ENCODE results near the gene GNPDA1. TPM values are rescaled to one million over a fixed set of nuclear protein-coding genes. Genes with fewer than 3 reads are reported as not detected.
"Not testable (repeated sequence)": the region's sequence is repeated elsewhere in the genome, so short reads cannot be mapped to it uniquely, and the experiment has no call there.

GNPDA1 gene
- total RNA-seq, 2 experiments from 2014 or later: 34.9 to 41.0 TPM

GRCh38 chr5:142038735-142039134 is 25.9 kb upstream of the GNPDA1 start:
- H3K27ac Mint-ChIP-seq: no peak overlapping the region
- H3K4me3 Mint-ChIP-seq: no peak overlapping the region
- CTCF ChIA-PET: no interaction called here
- H3K9me3 Mint-ChIP-seq (ENCODE audit: insufficient read depth): no peaks in the 10 kb centered on the region
- H3K4me1 Mint-ChIP-seq (ENCODE audit: low read depth): peaks cover 16% of the 10 kb centered on the region
- DNase-seq (no peak), ATAC-seq (no peak)
- POLR2A ChIA-PET: no interaction called here
- H3K27me3 Mint-ChIP-seq (ENCODE audit: low read depth): no peaks in the 10 kb centered on the region
- peaks cover 7% of the 10 kb centered on the region for H3K36me3 Mint-ChIP-seq (ENCODE audit: low read depth)

GRCh38 chr5:142037599-142037998 is 24.8 kb upstream of the GNPDA1 start:
- H3K27me3 Mint-ChIP-seq (ENCODE audit: low read depth); ATAC-seq; H3K9me3 Mint-ChIP-seq (ENCODE audit: insufficient read depth); H3K27ac Mint-ChIP-seq; DNase-seq; POLR2A ChIA-PET; CTCF ChIA-PET; H3K4me3 Mint-ChIP-seq; H3K36me3 Mint-ChIP-seq (ENCODE audit: low read depth): not testable (repeated sequence)
- H3K4me1 Mint-ChIP-seq (ENCODE audit: low read depth): peaks cover 19% of the 10 kb centered on the region

GRCh38 chr5:142036918-142037317 is 24.1 kb upstream of the GNPDA1 start:
- Mint-ChIP-seq H3K36me3 (ENCODE audit: low read depth) (peaks cover 9% of the 10 kb centered on the region), H3K27ac (no peak overlapping the region), H3K4me1 (ENCODE audit: low read depth) (peaks cover 19% of the 10 kb centered on the region), H3K27me3 (ENCODE audit: low read depth) (no peaks in the 10 kb centered on the region), H3K9me3 (ENCODE audit: insufficient read depth) (no peaks in the 10 kb centered on the region), H3K4me3 (no peak overlapping the region)
- ATAC-seq (no peak), DNase-seq (no peak)
- ChIA-PET POLR2A (no interaction called here), CTCF (no interaction called here)

GRCh38 chr5:142034994-142035393 is 22.2 kb upstream of the GNPDA1 start:
- no peak overlapping the region for H3K4me3 Mint-ChIP-seq
- CTCF ChIA-PET: interaction anchor here (1.2 to 3.0 kb wide), 6 partner anchors 10 to 109 kb away, joined by 3 to 16 read pairs (median 4); partner anchors contain the start of gene GNPDA1
- POLR2A ChIA-PET: interaction anchor here (0.6 to 1.6 kb wide), 3 partner anchors 9 to 108 kb away, joined by 3 to 6 read pairs (median 4); no protein-coding TSS in a partner anchor
- ATAC-seq (peak; percentile 36), DNase-seq (no peak)
- H3K27me3 Mint-ChIP-seq (ENCODE audit: low read depth): peaks cover 3% of the 10 kb centered on the region
- H3K36me3 Mint-ChIP-seq (ENCODE audit: low read depth): peaks cover 9% of the 10 kb centered on the region
- peak overlapping the region; percentile 21 for H3K27ac Mint-ChIP-seq
- no peaks in the 10 kb centered on the region for H3K9me3 Mint-ChIP-seq (ENCODE audit: insufficient read depth)
- H3K4me1 Mint-ChIP-seq (ENCODE audit: low read depth): peaks cover 19% of the 10 kb centered on the region

- POLR2A ChIA-PET: interaction anchor here (1.6 kb wide), 1 partner anchor 8 kb away, joined by 6 read pairs; no protein-coding TSS in a partner anchor
- Mint-ChIP-seq H3K4me1 (ENCODE audit: low read depth) (peaks cover 19% of the 10 kb centered on the region), H3K27ac (peak overlapping the region; percentile 60)
- H3K9me3 Mint-ChIP-seq (ENCODE audit: insufficient read depth); DNase-seq; H3K36me3 Mint-ChIP-seq (ENCODE audit: low read depth); H3K27me3 Mint-ChIP-seq (ENCODE audit: low read depth); ATAC-seq; H3K4me3 Mint-ChIP-seq: not testable (repeated sequence)
- CTCF ChIA-PET: interaction anchor here (1.3 to 3.0 kb wide), 3 partner anchors 9 to 74 kb away, joined by 5 to 16 read pairs (median 6); partner anchors contain the start of gene GNPDA1
Observed at GRCh38 chr5:142033632-142034567, 21.1 kb upstream of the GNPDA1 start.

- H3K27ac Mint-ChIP-seq: no peak overlapping the region
- peaks cover 3% of the 10 kb centered on the region for H3K27me3 Mint-ChIP-seq (ENCODE audit: low read depth)
- ATAC-seq (no peak), DNase-seq (no peak)
- no peaks in the 10 kb centered on the region for H3K9me3 Mint-ChIP-seq (ENCODE audit: insufficient read depth)
- H3K4me1 Mint-ChIP-seq (ENCODE audit: low read depth): peaks cover 19% of the 10 kb centered on the region
- ChIA-PET CTCF (interaction anchor here (1.3 to 3.0 kb wide), 4 partner anchors 8 to 73 kb away, joined by 3 to 16 read pairs (median 4); no protein-coding TSS in a partner anchor), POLR2A (interaction anchor here (0.6 to 1.6 kb wide), 2 partner anchors 7 to 54 kb away, joined by 3 to 6 read pairs; no protein-coding TSS in a partner anchor)
- peaks cover 9% of the 10 kb centered on the region for H3K36me3 Mint-ChIP-seq (ENCODE audit: low read depth)
- H3K4me3 Mint-ChIP-seq: no peak overlapping the region
Observed at GRCh38 chr5:142032747-142033631, 20.2 kb upstream of the GNPDA1 start.

GRCh38 chr5:142032150-142032549 is 19.3 kb upstream of the GNPDA1 start:
- peaks cover 9% of the 10 kb centered on the region for H3K36me3 Mint-ChIP-seq (ENCODE audit: low read depth)
- CTCF ChIA-PET: interaction anchor here (1.3 kb wide), 2 partner anchors 34 to 36 kb away, joined by 3 to 4 read pairs; no protein-coding TSS in a partner anchor
- ATAC-seq (no peak), DNase-seq (no peak)
- POLR2A ChIA-PET: interaction anchor here (0.5 kb wide), 1 partner anchor 653 kb away, joined by 3 read pairs; no protein-coding TSS in a partner anchor
- no peaks in the 10 kb centered on the region for H3K9me3 Mint-ChIP-seq (ENCODE audit: insufficient read depth)
- no peak overlapping the region for H3K4me3 Mint-ChIP-seq
- no peak overlapping the region for H3K27ac Mint-ChIP-seq
- H3K27me3 Mint-ChIP-seq (ENCODE audit: low read depth): peaks cover 3% of the 10 kb centered on the region
- H3K4me1 Mint-ChIP-seq (ENCODE audit: low read depth): peaks cover 19% of the 10 kb centered on the region

GRCh38 chr5:142025637-142026036 is 12.8 kb upstream of the GNPDA1 start:
- H3K4me3 Mint-ChIP-seq: peak overlapping the region; percentile 83
- H3K4me1 Mint-ChIP-seq (ENCODE audit: low read depth): peaks cover 17% of the 10 kb centered on the region
- H3K27me3 Mint-ChIP-seq (ENCODE audit: low read depth): peaks cover 3% of the 10 kb centered on the region
- DNase-seq (no peak), ATAC-seq (no peak)
- H3K36me3 Mint-ChIP-seq (ENCODE audit: low read depth): no peaks in the 10 kb centered on the region
- H3K9me3 Mint-ChIP-seq (ENCODE audit: insufficient read depth): no peaks in the 10 kb centered on the region
- CTCF ChIA-PET: interaction anchor here (1.4 to 2.7 kb wide), 10 partner anchors 9 to 118 kb away, joined by 3 to 31 read pairs (median 8); partner anchors contain the start of genes GNPDA1 and RNF14
- peak overlapping the region; percentile 99 for H3K27ac Mint-ChIP-seq
- POLR2A ChIA-PET: interaction anchor here (1.0 to 2.2 kb wide), 6 partner anchors 9 to 106 kb away, joined by 3 to 21 read pairs (median 4); partner anchors contain the start of gene NDFIP1

- POLR2A ChIA-PET: interaction anchor here (0.6 to 2.2 kb wide), 13 partner anchors 9 to 332 kb away, joined by 3 to 21 read pairs (median 3); partner anchors contain the start of genes NDFIP1 and RNF14
- ATAC-seq: peak; percentile 100
- H3K9me3 Mint-ChIP-seq (ENCODE audit: insufficient read depth): peaks cover 5% of the 10 kb centered on the region
- peaks cover 6% of the 10 kb centered on the region for H3K36me3 Mint-ChIP-seq (ENCODE audit: low read depth)
- peak; percentile 90 for DNase-seq
- H3K27me3 Mint-ChIP-seq (ENCODE audit: low read depth): peaks cover 3% of the 10 kb centered on the region
- peaks cover 17% of the 10 kb centered on the region for H3K4me1 Mint-ChIP-seq (ENCODE audit: low read depth)
- peak overlapping the region; percentile 83 for H3K4me3 Mint-ChIP-seq
- CTCF ChIA-PET: interaction anchor here (0.6 to 2.7 kb wide), 15 partner anchors 9 to 118 kb away, joined by 3 to 31 read pairs (median 5); partner anchors contain the start of genes DELE1, GNPDA1 and RNF14
- peak overlapping the region; percentile 99 for H3K27ac Mint-ChIP-seq
Observed at GRCh38 chr5:142024771-142025304, 12.0 kb upstream of the GNPDA1 start.

- H3K4me3 Mint-ChIP-seq: no peak overlapping the region
- DNase-seq (no peak), ATAC-seq (no peak)
- no peak overlapping the region for H3K27ac Mint-ChIP-seq
- peaks cover 6% of the 10 kb centered on the region for H3K36me3 Mint-ChIP-seq (ENCODE audit: low read depth)
- H3K9me3 Mint-ChIP-seq (ENCODE audit: insufficient read depth): peaks cover 5% of the 10 kb centered on the region
- H3K4me1 Mint-ChIP-seq (ENCODE audit: low read depth): peaks cover 21% of the 10 kb centered on the region
- H3K27me3 Mint-ChIP-seq (ENCODE audit: low read depth): peaks cover 3% of the 10 kb centered on the region
- CTCF ChIA-PET: interaction anchor here (0.9 to 2.7 kb wide), 6 partner anchors 8 to 86 kb away, joined by 3 to 31 read pairs (median 8); partner anchors contain the start of gene RNF14
- POLR2A ChIA-PET: interaction anchor here (0.8 to 2.2 kb wide), 3 partner anchors 8 to 105 kb away, joined by 3 to 21 read pairs (median 5); no protein-coding TSS in a partner anchor
Observed at GRCh38 chr5:142023836-142024235, 11.0 kb upstream of the GNPDA1 start.
